GM12874 (cell line): ENCODE measurements around the gene PSENEN.

Experiments
- CTCF ChIP-seq: IDR thresholded peaks from 2 replicates; pipeline ENCODE4 v1.5.1; 2011; ENCODE audit warnings: low read depth, mild to moderate bottlenecking, control low read depth, low read length, moderate library complexity; ENCODE audit not compliant: insufficient read depth

The PSENEN gene

GRCh38 chr19:35788205-35788960 is 42.9 kb downstream of the PSENEN start:
- TF ChIP-seq CTCF: no peak

GRCh38 chr19:35789195-35789977 is 43.9 kb downstream of the PSENEN start:
- TF ChIP-seq CTCF: no peak

- no peak for TF ChIP-seq CTCF
Observed at GRCh38 chr19:35789978-35790944, 44.8 kb downstream of the PSENEN start.

- peak; percentile 45; the same call in 1 of the 2 replicates for TF ChIP-seq CTCF
Observed at GRCh38 chr19:35790981-35791813, 45.7 kb downstream of the PSENEN start.

- no peak for TF ChIP-seq CTCF
Observed at GRCh38 chr19:35791814-35792279, 46.4 kb downstream of the PSENEN start.

GRCh38 chr19:35792312-35792711 is 46.9 kb downstream of the PSENEN start:
- TF ChIP-seq CTCF: no peak
